Hepatocyte (in vitro differentiated cells): Measurements from ENCODE around the gene HIP1R. TPM values are rescaled to one million over a fixed set of nuclear protein-coding genes. Genes with fewer than 3 reads are reported as not detected.
"Not testable (repeated sequence)": the region's sequence is repeated elsewhere in the genome, so short reads cannot be mapped to it uniquely, and the experiment has no call there.

Experiments used
- DNase-seq: peaks from one replicate; pipeline ENCODE4 v3.0.0-alpha.2; 2016; ENCODE audit warnings: low spot score
- H2AFZ ChIP-seq: fragments of 200-600 bp; sonication (generic); 2 replicates; pipeline ENCODE4 v1.6.0; 2016; ENCODE audit warnings: antibody characterized with exemption, mild to moderate bottlenecking
- H3K27ac ChIP-seq: fragments of 200-600 bp; sonication (generic); 2 replicates; pipeline ENCODE4 v1.5.1; 2016; ENCODE audit warnings: mild to moderate bottlenecking
- H3K27me3 ChIP-seq: fragments of 200-600 bp; sonication (generic); 2 replicates; pipeline ENCODE4 v1.6.1; 2016
- H3K36me3 ChIP-seq: fragments of 200-600 bp; sonication (generic); replicated peaks from 2 replicates; pipeline ENCODE4 v1.5.1; 2016; ENCODE audit warnings: low read depth; ENCODE audit not compliant: insufficient read depth
- H3K4me1 ChIP-seq: fragments of 200-600 bp; sonication (generic); 2 replicates; pipeline ENCODE4 v1.5.1; 2016; ENCODE audit warnings: mild to moderate bottlenecking, moderate library complexity; ENCODE audit not compliant: insufficient read depth
- H3K4me2 ChIP-seq: fragments of 200-600 bp; sonication (generic); 2 replicates; pipeline ENCODE4 v1.6.0; 2016
- H3K4me3 ChIP-seq: fragments of 200-600 bp; sonication (generic); 2 replicates; pipeline ENCODE4 v1.5.1; 2016; ENCODE audit warnings: mild to moderate bottlenecking
- H3K79me2 ChIP-seq: fragments of 200-600 bp; sonication (generic); 2 replicates; pipeline ENCODE4 v1.6.0; 2017; ENCODE audit warnings: mild to moderate bottlenecking
- H3K9me2 ChIP-seq: fragments of 200-600 bp; sonication (generic); replicated peaks from 2 replicates; pipeline ENCODE4 v1.6.0; 2017; ENCODE audit warnings: mild to moderate bottlenecking; ENCODE audit not compliant: insufficient read depth
- H3K9me3 ChIP-seq: fragments of 200-600 bp; sonication (generic); 2 replicates; pipeline ENCODE4 v1.5.1; 2016; ENCODE audit warnings: low read depth, mild to moderate bottlenecking
- H4K20me1 ChIP-seq: fragments of 200-600 bp; sonication (generic); 2 replicates; pipeline ENCODE4 v1.6.0; 2016; ENCODE audit warnings: mild to moderate bottlenecking; ENCODE audit not compliant: insufficient read depth, poor library complexity, severe bottlenecking
- EZH2 ChIP-seq: fragments of 200-600 bp; sonication (generic); IDR thresholded peaks from 2 replicates; pipeline ENCODE4 v1.6.1; 2016; ENCODE audit warnings: antibody characterized with exemption, mild to moderate bottlenecking, borderline replicate concordance
- EZH2phosphoT487 ChIP-seq: fragments of 200-600 bp; sonication (generic); IDR thresholded peaks from one replicate; pipeline ENCODE4 v1.6.1; 2018; ENCODE audit warnings: antibody characterized with exemption, mild to moderate bottlenecking, low read depth, moderate library complexity; ENCODE audit not compliant: unreplicated experiment, severe bottlenecking
- WGBS: methylation state at CpG from one replicate; pipeline ENCODE4 v1.1.6; 2016; ENCODE audit warnings: low lambda C conversion rate; ENCODE audit errors: missing lambda C conversion rate; 5-methylcytosine and 5-hydroxymethylcytosine counted together
- polyA plus RNA-seq: library from polyadenylated mRNA; unstranded; fragments of >200 nt; fragmentation: Nextera tagmentation; extraction: Ambion mirVana; gene quantifications from 2 replicates; pipeline ENCODE4 v1.2.1, GENCODE V29; 2016
- total RNA-seq: library from RNA; depleted of rRNA; stranded (reverse); fragments of >200 nt; gene quantifications from 2 replicates; pipeline ENCODE4 v1.2.3, GENCODE V29; 2014
- TF ChIP-seq, protein P1 (sequence below): fragments of 200-600 bp; sonication (generic); IDR thresholded peaks from 2 replicates; pipeline ENCODE4 v1.5.1; 2016; ENCODE audit warnings: antibody characterized with exemption, mild to moderate bottlenecking; ENCODE audit not compliant: poor library complexity

The HIP1R gene
- total and polyA plus RNA-seq, 2 experiments from 2014 or later, result 31.8 to 44.3 TPM

DNA sequence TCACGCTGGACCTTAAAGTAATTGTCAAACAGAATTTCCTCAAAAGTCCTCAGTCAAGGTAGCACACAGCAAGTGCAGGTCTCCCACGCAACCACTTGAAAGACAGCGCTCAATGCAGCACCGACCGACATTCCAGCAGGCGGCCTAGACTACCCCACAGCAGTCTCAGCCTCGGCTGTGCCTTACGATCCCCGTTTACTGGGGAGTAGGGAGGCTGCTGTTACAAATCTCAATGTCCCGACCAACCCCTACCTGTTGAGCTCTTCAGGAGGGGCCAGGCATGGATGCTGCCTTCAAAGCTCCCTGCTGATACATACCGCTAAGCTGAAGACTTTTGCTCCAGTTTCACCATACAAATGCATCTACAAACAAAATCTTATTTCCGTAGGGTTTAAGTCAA, 38.8 kb downstream of the HIP1R start:
- DNase-seq, result no peak
- H4K20me1 ChIP-seq, result peaks cover 43% of the 10 kb centered on the region
- H3K27me3 ChIP-seq, result no peaks in the 10 kb centered on the region
- no peak overlapping the region for H3K4me3 ChIP-seq
- TF ChIP-seq EZH2phosphoT487 (no peak), EZH2 (no peak)
- TF ChIP-seq, protein P1, sequence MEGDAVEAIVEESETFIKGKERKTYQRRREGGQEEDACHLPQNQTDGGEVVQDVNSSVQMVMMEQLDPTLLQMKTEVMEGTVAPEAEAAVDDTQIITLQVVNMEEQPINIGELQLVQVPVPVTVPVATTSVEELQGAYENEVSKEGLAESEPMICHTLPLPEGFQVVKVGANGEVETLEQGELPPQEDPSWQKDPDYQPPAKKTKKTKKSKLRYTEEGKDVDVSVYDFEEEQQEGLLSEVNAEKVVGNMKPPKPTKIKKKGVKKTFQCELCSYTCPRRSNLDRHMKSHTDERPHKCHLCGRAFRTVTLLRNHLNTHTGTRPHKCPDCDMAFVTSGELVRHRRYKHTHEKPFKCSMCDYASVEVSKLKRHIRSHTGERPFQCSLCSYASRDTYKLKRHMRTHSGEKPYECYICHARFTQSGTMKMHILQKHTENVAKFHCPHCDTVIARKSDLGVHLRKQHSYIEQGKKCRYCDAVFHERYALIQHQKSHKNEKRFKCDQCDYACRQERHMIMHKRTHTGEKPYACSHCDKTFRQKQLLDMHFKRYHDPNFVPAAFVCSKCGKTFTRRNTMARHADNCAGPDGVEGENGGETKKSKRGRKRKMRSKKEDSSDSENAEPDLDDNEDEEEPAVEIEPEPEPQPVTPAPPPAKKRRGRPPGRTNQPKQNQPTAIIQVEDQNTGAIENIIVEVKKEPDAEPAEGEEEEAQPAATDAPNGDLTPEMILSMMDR, result no peak
- no peak overlapping the region for H2AFZ ChIP-seq
- H3K9me3 ChIP-seq, result no peaks in the 10 kb centered on the region
- H3K79me2 ChIP-seq, result peaks cover 96% of the 10 kb centered on the region
- 79% methylated on average over 12 of the region's 12 CpGs for WGBS
- no peak overlapping the region for H3K4me2 ChIP-seq
- no peaks in the 10 kb centered on the region for H3K9me2 ChIP-seq
- no peaks in the 10 kb centered on the region for H3K36me3 ChIP-seq
- H3K27ac ChIP-seq, result no peak overlapping the region
- H3K4me1 ChIP-seq, result peaks cover 40% of the 10 kb centered on the region

DNA sequence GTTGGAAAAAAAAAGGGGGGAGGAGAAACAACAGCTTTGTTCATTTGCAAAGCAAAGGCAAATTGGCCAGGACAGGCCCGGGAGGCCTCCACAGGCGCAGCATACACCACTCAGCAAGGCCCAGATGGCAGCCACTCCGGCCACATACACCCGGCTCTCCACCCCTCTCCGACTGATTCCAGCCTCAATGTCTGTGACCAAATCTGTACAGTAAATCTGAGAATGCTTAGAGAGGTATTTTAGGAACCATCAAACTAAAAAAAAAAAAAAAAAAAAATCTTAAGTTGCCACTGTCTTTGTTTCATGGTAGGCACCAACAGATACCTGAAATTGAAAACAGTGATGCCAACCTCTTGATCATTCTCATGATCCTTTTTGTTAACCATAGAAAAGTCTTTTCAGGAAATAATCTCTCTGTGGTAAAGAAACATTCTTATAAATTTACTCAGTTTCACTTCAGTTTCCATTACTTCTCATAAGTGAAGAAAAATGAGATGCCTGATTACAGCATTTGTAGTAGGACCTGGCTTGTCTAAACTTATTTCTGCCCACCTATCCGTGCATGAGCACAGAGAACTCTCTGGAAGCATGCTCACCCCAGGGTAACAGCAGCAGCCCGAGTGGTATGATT, 40.4 kb downstream of the HIP1R start:
- Histone ChIP-seq H3K36me3 (no peaks in the 10 kb centered on the region), H4K20me1 (peaks cover 56% of the 10 kb centered on the region), H3K79me2 (peaks cover 95% of the 10 kb centered on the region), H3K4me2 (no peak overlapping the region), H3K27me3 (no peaks in the 10 kb centered on the region), H2AFZ (no peak overlapping the region), H3K4me1 (peaks cover 40% of the 10 kb centered on the region), H3K4me3 (no peak overlapping the region), H3K27ac (no peak overlapping the region), H3K9me3 (no peaks in the 10 kb centered on the region), H3K9me2 (no peaks in the 10 kb centered on the region)
- 71% methylated on average over 7 of the region's 7 CpGs for WGBS
- TF ChIP-seq EZH2phosphoT487 (no peak), EZH2 (no peak)
- TF ChIP-seq, protein P1, result no peak
- no peak for DNase-seq

DNA sequence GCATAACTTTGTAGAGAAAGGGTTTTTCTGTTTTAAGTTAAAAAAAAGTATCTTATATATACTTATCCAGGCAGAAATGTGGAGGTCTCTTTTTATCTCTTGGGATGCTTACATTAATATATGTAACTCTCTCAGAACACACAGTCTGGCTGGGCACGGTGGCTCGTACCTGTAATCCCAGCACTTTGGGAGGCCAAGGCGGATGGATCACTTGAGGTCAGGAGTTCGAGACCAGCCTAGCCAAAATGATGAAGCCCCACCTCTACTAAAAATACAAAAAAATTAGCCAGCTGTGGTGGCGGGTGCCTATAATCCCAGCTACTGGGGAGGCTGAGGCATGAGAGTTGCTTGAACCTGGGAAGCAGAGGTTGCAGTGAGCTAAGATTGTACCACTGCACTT, 41.0 kb downstream of the HIP1R start:
- H3K4me2 ChIP-seq, H3K9me2 ChIP-seq, H3K27me3 ChIP-seq, H2AFZ ChIP-seq, DNase-seq, H3K36me3 ChIP-seq, H3K4me3 ChIP-seq, H3K9me3 ChIP-seq, H3K27ac ChIP-seq: not testable (repeated sequence)
- Histone ChIP-seq H4K20me1 (peaks cover 62% of the 10 kb centered on the region), H3K4me1 (peaks cover 40% of the 10 kb centered on the region), H3K79me2 (peaks cover 96% of the 10 kb centered on the region)
- 88% methylated on average over 5 of the region's 5 CpGs for WGBS

DNA sequence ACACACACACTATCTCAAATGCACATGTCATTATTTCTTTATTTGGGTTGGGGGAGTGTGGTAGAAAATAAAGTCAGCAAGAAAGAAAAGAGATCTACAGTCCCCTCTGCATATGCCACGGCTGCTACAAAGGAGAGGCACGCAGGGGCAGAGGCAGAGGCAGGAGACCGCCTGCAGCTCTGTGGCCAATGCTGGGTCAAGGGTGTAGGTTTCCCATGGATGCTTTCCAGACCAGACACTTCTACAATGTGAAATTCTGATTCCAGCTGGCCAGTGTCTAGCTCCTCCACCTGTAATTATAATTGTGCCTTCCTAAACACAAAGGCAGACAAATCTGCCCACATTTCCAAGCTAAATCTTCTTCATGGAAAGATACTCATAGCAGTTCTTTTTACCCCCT, 41.5 kb downstream of the HIP1R start:
- Histone ChIP-seq H3K27me3 (no peaks in the 10 kb centered on the region), H3K36me3 (no peaks in the 10 kb centered on the region), H2AFZ (no peak overlapping the region), H3K4me3 (no peak overlapping the region), H3K27ac (no peak overlapping the region), H3K9me2 (no peaks in the 10 kb centered on the region), H3K9me3 (no peaks in the 10 kb centered on the region), H4K20me1 (peaks cover 66% of the 10 kb centered on the region), H3K79me2 (peaks cover 96% of the 10 kb centered on the region), H3K4me2 (no peak overlapping the region), H3K4me1 (peaks cover 38% of the 10 kb centered on the region)
- 96% methylated on average over 3 of the region's 3 CpGs for WGBS
- no peak for DNase-seq
- TF ChIP-seq, protein P1, result no peak
- TF ChIP-seq EZH2 (no peak), EZH2phosphoT487 (no peak)
